Measurements from ENCODE around the gene SNRPE. TPM values are rescaled to one million over a fixed set of nuclear protein-coding genes. Genes with fewer than 3 reads are reported as not detected.
"Not testable (repeated sequence)": the region's sequence is repeated elsewhere in the genome, so short reads cannot be mapped to it uniquely, and the experiment has no call there.

The SNRPE gene
- total RNA-seq, 2 donors from 2014 or later = 273 to 498 TPM

DNA sequence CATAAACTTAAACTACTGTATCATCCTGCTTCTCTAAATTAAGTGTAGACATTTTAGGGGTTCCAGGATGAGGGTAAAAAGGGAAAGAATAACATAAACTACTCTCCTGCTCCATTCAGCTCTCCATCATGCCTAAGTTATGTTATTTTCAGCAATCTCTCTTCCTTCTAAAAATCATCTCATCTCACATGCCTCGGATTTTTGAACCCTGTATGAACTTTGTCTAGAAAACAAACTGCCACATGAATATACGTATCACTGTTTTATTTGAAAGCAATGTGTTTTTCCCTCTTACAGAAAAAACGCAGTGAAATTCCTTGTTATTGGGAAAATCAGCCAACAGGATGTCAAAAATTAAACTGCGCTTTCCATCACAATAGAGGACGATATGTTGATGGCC lies 33.4 kb upstream of the SNRPE start:
- peaks cover 77% of the 10 kb centered on the region for H3K36me3 Mint-ChIP-seq (ENCODE audit: low read depth)
- Histone ChIP-seq H3K4me3 (ENCODE audit: low read length) (no peak overlapping the region), H3K4me1 (ENCODE audit: control insufficient read depth, insufficient read depth, low read length) (no peaks in the 10 kb centered on the region), H3K27me3 (ENCODE audit: control insufficient read depth, insufficient read depth, low read length, poor library complexity, severe bottlenecking) (no peaks in the 10 kb centered on the region), H3K36me3 (ENCODE audit: control insufficient read depth, insufficient read depth, low read length) (peaks cover 90% of the 10 kb centered on the region), H3K27ac (ENCODE audit: low read depth, low read length) (no peak overlapping the region), H3K9me3 (ENCODE audit: control insufficient read depth, low read length) (no peaks in the 10 kb centered on the region), H3K9ac (ENCODE audit: extremely low read depth, low read length, poor library complexity, severe bottlenecking) (no peak overlapping the region)
- H3K27ac Mint-ChIP-seq = no peak overlapping the region
- no peaks in the 10 kb centered on the region for H3K4me1 Mint-ChIP-seq
- H3K4me3 Mint-ChIP-seq = no peak overlapping the region
- 92 to 98% methylated on average over 5 of the region's 5 CpGs for WGBS, 2 experiments (ENCODE audit: insufficient coverage in 1 of 2, insufficient read length in 1 of 2)
- H3K9me3 Mint-ChIP-seq = no peaks in the 10 kb centered on the region
- TF ChIP-seq, protein P1, sequence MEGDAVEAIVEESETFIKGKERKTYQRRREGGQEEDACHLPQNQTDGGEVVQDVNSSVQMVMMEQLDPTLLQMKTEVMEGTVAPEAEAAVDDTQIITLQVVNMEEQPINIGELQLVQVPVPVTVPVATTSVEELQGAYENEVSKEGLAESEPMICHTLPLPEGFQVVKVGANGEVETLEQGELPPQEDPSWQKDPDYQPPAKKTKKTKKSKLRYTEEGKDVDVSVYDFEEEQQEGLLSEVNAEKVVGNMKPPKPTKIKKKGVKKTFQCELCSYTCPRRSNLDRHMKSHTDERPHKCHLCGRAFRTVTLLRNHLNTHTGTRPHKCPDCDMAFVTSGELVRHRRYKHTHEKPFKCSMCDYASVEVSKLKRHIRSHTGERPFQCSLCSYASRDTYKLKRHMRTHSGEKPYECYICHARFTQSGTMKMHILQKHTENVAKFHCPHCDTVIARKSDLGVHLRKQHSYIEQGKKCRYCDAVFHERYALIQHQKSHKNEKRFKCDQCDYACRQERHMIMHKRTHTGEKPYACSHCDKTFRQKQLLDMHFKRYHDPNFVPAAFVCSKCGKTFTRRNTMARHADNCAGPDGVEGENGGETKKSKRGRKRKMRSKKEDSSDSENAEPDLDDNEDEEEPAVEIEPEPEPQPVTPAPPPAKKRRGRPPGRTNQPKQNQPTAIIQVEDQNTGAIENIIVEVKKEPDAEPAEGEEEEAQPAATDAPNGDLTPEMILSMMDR (conservative IDR thresholded peaks at IDR 0.05) = no peak
- H3K27me3 Mint-ChIP-seq (ENCODE audit: insufficient read depth) = no peaks in the 10 kb centered on the region
- DNase-seq = no peak

GRCh38 chr1:203828503-203828902 lies 32.9 kb upstream of the SNRPE start:
- no peak for DNase-seq
- 100% methylated on average over 1 of the region's 1 CpG for WGBS, 2 experiments (ENCODE audit: insufficient coverage in 1 of 2, insufficient read length in 1 of 2)
- peaks cover 86% of the 10 kb centered on the region for H3K36me3 ChIP-seq (ENCODE audit: control insufficient read depth, insufficient read depth, low read length)
- H3K27me3 Mint-ChIP-seq (ENCODE audit: insufficient read depth) = no peaks in the 10 kb centered on the region
- H3K9ac ChIP-seq (ENCODE audit: extremely low read depth, low read length, poor library complexity, severe bottlenecking) = no peak overlapping the region
- H3K27me3 ChIP-seq (ENCODE audit: control insufficient read depth, insufficient read depth, low read length, poor library complexity, severe bottlenecking) = no peaks in the 10 kb centered on the region
- no peak overlapping the region for H3K27ac Mint-ChIP-seq
- H3K9me3 Mint-ChIP-seq = no peaks in the 10 kb centered on the region
- H3K4me1 Mint-ChIP-seq = no peaks in the 10 kb centered on the region
- H3K4me3 ChIP-seq (ENCODE audit: low read length) = no peak overlapping the region
- no peaks in the 10 kb centered on the region for H3K4me1 ChIP-seq (ENCODE audit: control insufficient read depth, insufficient read depth, low read length)
- TF ChIP-seq, protein P1 (conservative IDR thresholded peaks at IDR 0.05) = no peak
- no peak overlapping the region for H3K4me3 Mint-ChIP-seq
- H3K27ac ChIP-seq (ENCODE audit: low read depth, low read length) = no peak overlapping the region
- H3K9me3 ChIP-seq (ENCODE audit: control insufficient read depth, low read length) = no peaks in the 10 kb centered on the region
- H3K36me3 Mint-ChIP-seq (ENCODE audit: low read depth) = peaks cover 78% of the 10 kb centered on the region

- not testable (repeated sequence) for H3K4me3 ChIP-seq (ENCODE audit: low read length); H3K27ac ChIP-seq (ENCODE audit: low read depth, low read length); H3K4me1 ChIP-seq (ENCODE audit: control insufficient read depth, insufficient read depth, low read length); H3K9me3 ChIP-seq (ENCODE audit: control insufficient read depth, low read length); H3K4me1 Mint-ChIP-seq; DNase-seq; H3K27me3 ChIP-seq (ENCODE audit: control insufficient read depth, insufficient read depth, low read length, poor library complexity, severe bottlenecking); H3K27ac Mint-ChIP-seq; H3K9ac ChIP-seq (ENCODE audit: extremely low read depth, low read length, poor library complexity, severe bottlenecking); H3K9me3 Mint-ChIP-seq; H3K4me3 Mint-ChIP-seq; H3K27me3 Mint-ChIP-seq (ENCODE audit: insufficient read depth)
- H3K36me3 Mint-ChIP-seq (ENCODE audit: low read depth) = peaks cover 80% of the 10 kb centered on the region
- peaks cover 90% of the 10 kb centered on the region for H3K36me3 ChIP-seq (ENCODE audit: control insufficient read depth, insufficient read depth, low read length)
- WGBS, 2 experiments (ENCODE audit: insufficient coverage in 1 of 2, insufficient read length in 1 of 2) = 98 to 100% methylated on average over 2 to 5 of the region's 5 CpGs
Measured at GRCh38 chr1:203829247-203829646, 32.2 kb upstream of the SNRPE start.

DNA sequence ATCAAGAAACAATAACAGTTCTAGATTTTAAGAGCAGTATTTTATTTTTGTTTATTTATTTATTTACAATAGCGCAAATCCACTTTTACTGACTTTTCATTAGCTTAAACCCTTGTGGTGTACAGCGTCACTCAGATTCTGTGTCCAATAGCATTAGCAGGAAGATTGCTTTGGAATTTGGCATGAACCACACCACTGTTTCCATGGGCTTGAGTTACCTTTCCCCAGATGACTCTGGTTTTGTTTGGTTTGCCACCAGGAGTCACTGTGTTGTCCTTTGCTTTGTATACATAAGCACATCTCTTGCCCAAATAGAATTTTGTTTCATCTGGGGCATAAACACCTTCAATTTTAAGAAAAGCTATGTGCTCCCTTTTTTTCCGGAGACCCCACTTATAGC lies 25.9 kb upstream of the SNRPE start:
- Histone ChIP-seq H3K4me3 (ENCODE audit: low read length) (no peak overlapping the region), H3K36me3 (ENCODE audit: control insufficient read depth, insufficient read depth, low read length) (peaks cover 92% of the 10 kb centered on the region), H3K27ac (ENCODE audit: low read depth, low read length) (no peak overlapping the region), H3K27me3 (ENCODE audit: control insufficient read depth, insufficient read depth, low read length, poor library complexity, severe bottlenecking) (no peaks in the 10 kb centered on the region), H3K9ac (ENCODE audit: extremely low read depth, low read length, poor library complexity, severe bottlenecking) (no peak overlapping the region), H3K9me3 (ENCODE audit: control insufficient read depth, low read length) (peaks cover 23% of the 10 kb centered on the region), H3K4me1 (ENCODE audit: control insufficient read depth, insufficient read depth, low read length) (no peaks in the 10 kb centered on the region)
- Mint-ChIP-seq H3K27me3 (ENCODE audit: insufficient read depth) (no peaks in the 10 kb centered on the region), H3K9me3 (peaks cover 6% of the 10 kb centered on the region), H3K4me1 (no peaks in the 10 kb centered on the region), H3K4me3 (no peak overlapping the region), H3K27ac (no peak overlapping the region), H3K36me3 (ENCODE audit: low read depth) (peaks cover 87% of the 10 kb centered on the region)
- TF ChIP-seq, protein P1 (conservative IDR thresholded peaks at IDR 0.05) = peak; percentile 47
- no peak for DNase-seq
- 90 to 100% methylated on average over 2 to 3 of the region's 3 CpGs for WGBS, 2 experiments (ENCODE audit: insufficient coverage in 1 of 2, insufficient read length in 1 of 2)
